ENCODE data around the gene SLC4A5. TPM values are rescaled to one million over a fixed set of nuclear protein-coding genes. Genes with fewer than 3 reads are reported as not detected.

SLC4A5 gene
- total RNA-seq, 1 experiment from 2014 or later: not detected

DNA sequence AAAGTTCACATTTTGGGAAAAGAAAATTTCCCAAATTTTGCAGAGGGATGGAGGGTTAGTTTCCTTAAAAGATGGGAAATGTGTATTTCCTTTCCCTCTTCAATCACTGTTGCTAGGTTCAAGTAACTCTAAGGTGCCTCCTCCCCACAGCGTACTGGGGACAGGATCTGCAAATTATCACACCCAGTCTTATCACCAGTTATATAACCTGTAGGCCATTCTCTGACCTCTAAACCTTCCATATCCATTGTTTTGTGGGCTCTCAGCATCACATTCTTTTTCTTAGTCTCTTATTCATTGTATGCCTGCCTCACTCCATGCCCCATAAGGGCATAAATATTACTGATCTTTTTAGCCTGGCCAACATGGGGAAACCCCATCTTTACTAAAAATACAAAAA lies 148.4 kb downstream of the SLC4A5 start:
- TF ChIP-seq EZH2 (IDR thresholded peaks at IDR 0.05; ENCODE audit: low read depth) (no peak), CTCF (conservative IDR thresholded peaks at IDR 0.05) (no peak)
- no peaks in the 10 kb centered on the region for H3K9me3 ChIP-seq (ENCODE audit: insufficient read depth, low read depth)
- intact Hi-C loops (cut with micrococcal nuclease; ENCODE audit: unreplicated experiment): no loop called here
- H3K27me3 ChIP-seq (ENCODE audit: insufficient read depth, low read depth): no peaks in the 10 kb centered on the region
- no peak overlapping the region for H3K27ac ChIP-seq
- H2AFZ ChIP-seq: no peak overlapping the region
- H4K20me1 ChIP-seq (ENCODE audit: insufficient read depth): peaks cover 4% of the 10 kb centered on the region
- no peaks in the 10 kb centered on the region for H3K9me2 ChIP-seq (ENCODE audit: insufficient read depth)
- H3K79me2 ChIP-seq (ENCODE audit: low read depth): peaks cover 8% of the 10 kb centered on the region
- H3K4me1 ChIP-seq (replicated peaks; ENCODE audit: insufficient read depth): peaks cover 5% of the 10 kb centered on the region; the same call in 1 of the 2 replicates
- DNase-seq: no peak
- ChIA-PET CTCF (no interaction called here), POLR2A (ENCODE audit: unreplicated experiment) (no interaction called here)
- H3K36me3 ChIP-seq (ENCODE audit: low read depth): peaks cover 1% of the 10 kb centered on the region; the same call in 1 of the 2 replicates
- no peak overlapping the region for H3K4me2 ChIP-seq
- BruUV-seq (replicated peaks): no TSS peak
- peaks cover 4% of the 10 kb centered on the region; the same call in 1 of the 2 replicates for H3F3A ChIP-seq (ENCODE audit: insufficient read depth, low read depth)
- H3K4me3 ChIP-seq: no peak overlapping the region

DNA sequence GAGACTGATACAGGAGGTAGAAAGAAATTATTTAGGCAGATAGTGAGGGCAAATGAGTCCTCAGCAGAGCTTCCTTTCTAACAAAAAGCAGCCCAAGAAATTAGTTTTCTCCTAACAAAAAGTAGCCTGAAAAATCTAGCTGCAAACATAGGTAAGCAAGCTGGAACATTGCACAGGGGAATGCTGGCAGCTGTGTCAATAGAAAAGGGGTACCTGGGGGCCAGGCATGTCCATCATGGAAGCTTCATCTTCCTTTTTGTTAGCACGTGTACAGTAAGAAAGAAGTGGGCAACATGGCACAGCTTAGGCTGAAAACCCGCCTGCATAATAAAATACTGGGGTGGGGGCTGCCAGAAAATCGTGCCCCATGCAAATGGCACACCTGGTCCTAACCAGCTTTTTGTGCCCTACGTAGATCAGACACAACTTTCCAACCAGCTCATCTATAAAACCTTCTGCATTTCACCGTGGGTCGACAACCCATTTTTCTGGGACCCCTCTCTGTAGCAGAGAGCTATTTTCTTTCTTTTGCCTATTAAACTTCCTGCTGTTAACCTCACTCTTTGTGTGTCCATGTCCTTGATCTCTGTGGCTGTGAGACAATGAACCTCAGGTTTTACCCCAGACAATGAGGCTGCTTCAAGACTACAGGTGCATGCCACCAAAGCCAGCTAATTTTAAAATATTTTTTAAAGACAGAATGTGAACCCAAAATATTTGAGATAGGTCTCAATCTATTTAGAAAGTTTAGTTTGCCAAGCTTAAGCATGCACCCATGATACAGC lies 151.4 kb downstream of the SLC4A5 start:
- intact Hi-C loops (cut with micrococcal nuclease; ENCODE audit: unreplicated experiment): no loop called here
- DNase-seq: no peak
- ChIA-PET CTCF (interaction anchor here (0.7 kb wide), 1 partner anchor 363 kb away, joined by 3 read pairs; no protein-coding TSS in a partner anchor), POLR2A (ENCODE audit: unreplicated experiment) (interaction anchor here (0.6 kb wide), 1 partner anchor 433 kb away, joined by 3 read pairs; no protein-coding TSS in a partner anchor)
- Histone ChIP-seq H3K4me3 (no peak overlapping the region), H3K4me2 (no peak overlapping the region), H3K36me3 (ENCODE audit: low read depth) (no peaks in the 10 kb centered on the region), H3K27ac (no peak overlapping the region), H3K27me3 (ENCODE audit: insufficient read depth, low read depth) (no peaks in the 10 kb centered on the region), H3K9me3 (ENCODE audit: insufficient read depth, low read depth) (no peaks in the 10 kb centered on the region), H4K20me1 (ENCODE audit: insufficient read depth) (no peaks in the 10 kb centered on the region), H2AFZ (no peak overlapping the region), H3K9me2 (ENCODE audit: insufficient read depth) (no peaks in the 10 kb centered on the region), H3F3A (ENCODE audit: insufficient read depth, low read depth) (no peaks in the 10 kb centered on the region), H3K4me1 (replicated peaks; ENCODE audit: insufficient read depth) (no peaks in the 10 kb centered on the region), H3K79me2 (ENCODE audit: low read depth) (no peaks in the 10 kb centered on the region)
- TF ChIP-seq CTCF (conservative IDR thresholded peaks at IDR 0.05): no peak
- no peak for TF ChIP-seq EZH2 (IDR thresholded peaks at IDR 0.05; ENCODE audit: low read depth)
- no TSS peak for BruUV-seq (replicated peaks)

DNA sequence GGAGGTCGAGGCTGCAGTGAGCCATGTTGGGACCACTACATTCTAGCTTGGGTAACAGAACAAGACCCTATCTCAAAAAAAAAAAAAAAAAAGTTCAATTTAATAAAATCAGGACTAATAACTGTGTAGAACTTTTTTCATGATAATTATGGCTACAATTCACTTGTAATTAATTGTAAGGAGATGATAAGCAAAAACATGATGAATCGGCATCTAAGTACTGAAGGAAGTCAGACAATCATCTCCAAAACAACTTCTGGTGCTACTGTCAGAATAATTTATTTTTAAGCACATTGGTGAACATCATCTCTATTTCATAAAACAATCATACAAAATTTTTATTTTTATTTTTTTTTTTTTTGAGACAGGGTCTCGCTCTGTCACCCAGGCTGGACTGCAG lies 154.5 kb downstream of the SLC4A5 start:
- H3K4me2 ChIP-seq: no peak overlapping the region
- H3K27ac ChIP-seq: no peak overlapping the region
- no peak for TF ChIP-seq CTCF (conservative IDR thresholded peaks at IDR 0.05)
- no peak for TF ChIP-seq EZH2 (IDR thresholded peaks at IDR 0.05; ENCODE audit: low read depth)
- H3K36me3 ChIP-seq (ENCODE audit: low read depth): no peaks in the 10 kb centered on the region
- H3F3A ChIP-seq (ENCODE audit: insufficient read depth, low read depth): no peaks in the 10 kb centered on the region
- no peaks in the 10 kb centered on the region for H3K9me2 ChIP-seq (ENCODE audit: insufficient read depth)
- no peak for DNase-seq
- H3K4me1 ChIP-seq (replicated peaks; ENCODE audit: insufficient read depth): no peaks in the 10 kb centered on the region
- no peak overlapping the region for H3K4me3 ChIP-seq
- BruUV-seq (replicated peaks): no TSS peak
- H3K9me3 ChIP-seq (ENCODE audit: insufficient read depth, low read depth): no peaks in the 10 kb centered on the region
- H4K20me1 ChIP-seq (ENCODE audit: insufficient read depth): no peaks in the 10 kb centered on the region
- H3K79me2 ChIP-seq (ENCODE audit: low read depth): no peaks in the 10 kb centered on the region
- H2AFZ ChIP-seq: no peak overlapping the region
- ChIA-PET POLR2A (ENCODE audit: unreplicated experiment) (interaction anchor here (1.0 kb wide), 1 partner anchor 10 kb away, joined by 8 read pairs; the partner anchor contains the start of gene MOB1A), CTCF (no interaction called here)
- intact Hi-C loops (cut with micrococcal nuclease; ENCODE audit: unreplicated experiment): no loop called here
- H3K27me3 ChIP-seq (ENCODE audit: insufficient read depth, low read depth): no peaks in the 10 kb centered on the region
